Endothelial cell of umbilical vein (primary cell): ENCODE data around the gene DNAH9. TPM values are rescaled to one million over a fixed set of nuclear protein-coding genes. Genes with fewer than 3 reads are reported as not detected.

Experiments
- BruUV-seq: library from RNA; stranded (reverse); fragments of 400-500 nt; replicated peaks from 2 replicates; lab custom pipeline; 2021; lab: Mats Ljungman, UMichigan
- CTCF ChIA-PET: fragments of 300-600, 350-600 bp; sonication (Branson Sonifier 250); formaldehyde crosslinking; loops from one replicate; lab custom pipeline; 2021; ENCODE audit warnings: antibody characterized with exemption, inconsistent platforms; lab: Charles Lee
- POLR2A ChIA-PET: fragments of 300-600, 350-600 bp; sonication (Branson Sonifier 250); formaldehyde crosslinking; loops from one replicate; lab custom pipeline; 2021; ENCODE audit warnings: antibody characterized with exemption, inconsistent platforms; lab: Charles Lee
- DNase-seq: peaks from one replicate; pipeline ENCODE4 v3.0.0-alpha.2; 2011; ENCODE audit warnings: low read depth, low spot score
- FAIRE-seq: peaks from 2 replicates; lab custom pipeline; 2011; peaks lifted over from hg19 to GRCh38; lab: Jason Lieb, UNC
- H2AFZ ChIP-seq: 2 replicates; pipeline ENCODE4 v1.6.0; 2012; ENCODE audit warnings: low read depth, low read length, control low read depth, inconsistent platforms
- H3K27ac ChIP-seq: 2 replicates; pipeline ENCODE4 v1.5.1; 2011; ENCODE audit warnings: low read depth, mild to moderate bottlenecking, control low read depth, low read length, moderate library complexity; ENCODE audit not compliant: insufficient read depth
- H3K27me3 ChIP-seq, 2 experiments: 2 replicates each; pipeline versions ENCODE4 v1.6.0 to v1.6.1; 2011; ENCODE audit warnings: low read length in 2 of 2, mixed read lengths in 1 of 2; ENCODE audit not compliant: control insufficient read depth in 2 of 2, insufficient read depth in 2 of 2
- H3K36me3 ChIP-seq, 2 experiments: 2 replicates in 1 of 2; 3 replicates in 1 of 2; pipeline ENCODE4 v1.5.1; 2011; ENCODE audit warnings: low read length in 2 of 2, mild to moderate bottlenecking in 1 of 2, moderate library complexity in 1 of 2; ENCODE audit not compliant: control insufficient read depth in 2 of 2, insufficient read depth in 2 of 2; ENCODE audit errors: extremely low read depth in 1 of 2
- H3K4me1 ChIP-seq: 3 replicates; pipeline ENCODE4 v1.5.1; 2011; ENCODE audit warnings: mild to moderate bottlenecking, low read length; ENCODE audit not compliant: control insufficient read depth, insufficient read depth; ENCODE audit errors: extremely low read depth
- H3K4me2 ChIP-seq: 2 replicates; pipeline ENCODE4 v1.6.1; 2011; ENCODE audit warnings: low read length, control low read depth, mixed read lengths; ENCODE audit not compliant: insufficient read depth
- H3K4me3 ChIP-seq, 3 experiments: fragments of 200-600 bp in 1 of 3; sonication (generic), shearing (Covaris generic) in 1 of 3; replicated peaks in 1 of 3; 2 replicates each; pipeline ENCODE4 v1.5.1; 2011 to 2016; ENCODE audit warnings: control low read depth in 3 of 3, low read length in 3 of 3, mild to moderate bottlenecking in 2 of 3, inconsistent platforms in 1 of 3, low read depth in 1 of 3, moderate library complexity in 1 of 3; ENCODE audit not compliant: insufficient read depth in 1 of 3
- H3K79me2 ChIP-seq: 2 replicates; pipeline ENCODE4 v1.6.0; 2012; ENCODE audit warnings: low read length, inconsistent platforms; ENCODE audit not compliant: control insufficient read depth, insufficient read depth
- H3K9ac ChIP-seq: replicated peaks from 2 replicates; pipeline ENCODE3; 2011; ENCODE audit warnings: low read length, control low read depth; ENCODE audit not compliant: insufficient read depth; ENCODE audit errors: extremely low read depth
- H3K9me1 ChIP-seq: replicated peaks from 3 replicates; pipeline ENCODE4 v1.6.0; 2011; ENCODE audit warnings: mild to moderate bottlenecking, low read length; ENCODE audit not compliant: control insufficient read depth, insufficient read depth; ENCODE audit errors: extremely low read depth
- H3K9me3 ChIP-seq: replicated peaks from 2 replicates; pipeline ENCODE4 v1.5.1; 2012; ENCODE audit warnings: low read length, inconsistent platforms; ENCODE audit not compliant: control insufficient read depth, insufficient read depth
- H4K20me1 ChIP-seq: replicated peaks from 2 replicates; pipeline ENCODE3; 2011; ENCODE audit warnings: mild to moderate bottlenecking, low read length; ENCODE audit not compliant: control insufficient read depth, insufficient read depth; ENCODE audit errors: extremely low read depth
- CTCF ChIP-seq, 2 donors: IDR thresholded peaks; 1 replicate in 1 of 2; 2 replicates in 1 of 2; pipeline ENCODE4 v1.5.1; 2011; ENCODE audit warnings: low read length in 2 of 2, mild to moderate bottlenecking in 2 of 2, moderate library complexity in 2 of 2, control low read depth in 1 of 2, inconsistent platforms in 1 of 2, low read depth in 1 of 2; ENCODE audit not compliant: insufficient read depth in 1 of 2; ENCODE audit errors: extremely low read depth in 1 of 2
- EZH2 ChIP-seq: IDR thresholded peaks from 2 replicates; pipeline ENCODE4 v1.6.1; 2012; ENCODE audit warnings: borderline replicate concordance, low read depth, mild to moderate bottlenecking, moderate library complexity, low read length, inconsistent platforms; ENCODE audit not compliant: severe bottlenecking
- FOS ChIP-seq: IDR thresholded peaks from 2 replicates; pipeline ENCODE4 v1.6.1; 2011; ENCODE audit warnings: mild to moderate bottlenecking, low read length, moderate library complexity, borderline replicate concordance; ENCODE audit not compliant: insufficient read depth
- GATA2 ChIP-seq: IDR thresholded peaks from 2 replicates; pipeline ENCODE4 v1.7.0; 2011; ENCODE audit warnings: low read depth, mild to moderate bottlenecking, moderate library complexity, mixed read lengths, low read length; ENCODE audit not compliant: insufficient read length, insufficient read depth
- JUN ChIP-seq: IDR thresholded peaks from 2 replicates; pipeline ENCODE4 v1.6.1; 2011; ENCODE audit warnings: borderline replicate concordance, low read depth; ENCODE audit not compliant: insufficient read length, insufficient read depth
- MAX ChIP-seq: IDR thresholded peaks from 2 replicates; pipeline ENCODE4 v1.6.1; 2011; ENCODE audit not compliant: insufficient read depth, insufficient read length
- MYC ChIP-seq: IDR thresholded peaks from one replicate; pipeline ENCODE4 v1.6.1; 2011; ENCODE audit warnings: mild to moderate bottlenecking, low read depth, low read length
- POLR2A ChIP-seq: IDR thresholded peaks from 2 replicates; pipeline ENCODE4 v1.6.1; 2012; ENCODE audit warnings: low read depth, mild to moderate bottlenecking, control low read depth, low read length
- POLR2AphosphoS5 ChIP-seq: IDR thresholded peaks from 2 replicates; pipeline ENCODE4 v1.6.1; 2012; ENCODE audit warnings: low read depth, mild to moderate bottlenecking, control low read depth, low read length, moderate library complexity; ENCODE audit not compliant: insufficient read depth
- dilution Hi-C: fragments of 300-500 bp; cut with MboI; formaldehyde crosslinking; loops from one replicate; pipeline ENCODE4 v1.15.0; 2019; ENCODE audit warnings: low sequenced_read_pairs; ENCODE audit not compliant: extremely low pct_ligation_motif_present
- intact Hi-C: fragments of 100-400 bp; cut with micrococcal nuclease; formaldehyde crosslinking; loops from one replicate; pipeline ENCODE4 v1.10.0; 2022
- polyA plus RNA-seq, 4 experiments: library from polyadenylated mRNA; depleted of rRNA in 3 of 4; stranded (reverse) in 3 of 4; unstranded in 1 of 4; fragments of >200 nt; gene quantifications; 2 replicates each; pipeline versions ENCODE4 v1.2.1 to v1.2.3, GENCODE V29; 2011 to 2012; ENCODE audit warnings: missing spikeins in 1 of 4
- total RNA-seq: library from RNA; stranded (reverse); gene quantifications from 2 replicates; pipeline ENCODE4 v1.2.3, GENCODE V29; 2021

Gene DNAH9
- total and polyA plus RNA-seq, 2 donors (not counting 3 experiments of a cell fraction or from before 2014, with no cell fraction given) = not detected

DNA sequence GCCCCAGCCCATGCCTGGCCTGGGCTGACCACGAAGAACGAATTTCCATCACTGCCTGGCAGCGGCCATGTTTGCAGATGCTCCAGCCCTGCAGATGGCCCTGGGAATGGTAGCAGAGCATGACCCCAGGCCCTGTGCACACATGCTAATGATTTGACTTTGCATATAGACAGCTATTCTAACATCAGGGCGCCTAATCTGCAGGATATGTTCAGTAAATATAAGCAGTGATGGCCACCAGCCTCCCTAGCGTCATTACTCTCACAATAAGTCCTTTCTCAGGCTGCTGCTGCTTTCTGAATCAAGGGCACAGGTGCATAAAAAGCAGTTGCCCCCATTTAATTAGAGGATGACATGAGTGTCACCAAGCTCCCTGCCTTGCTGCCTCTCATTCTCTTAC lies 24.2 kb downstream of the DNAH9 start:
- Histone ChIP-seq H3K9me3 (no peaks in the 10 kb centered on the region), H3K27ac (no peak overlapping the region), H2AFZ (no peak overlapping the region), H3K4me2 (no peak overlapping the region), H3K27me3 (no peaks in the 10 kb centered on the region), H3K9me1 (no peaks in the 10 kb centered on the region), H3K79me2 (no peaks in the 10 kb centered on the region), H3K4me3 (no peak overlapping the region), H3K9ac (no peak overlapping the region), H3K4me1 (no peaks in the 10 kb centered on the region), H4K20me1 (no peaks in the 10 kb centered on the region), H3K36me3 (no peaks in the 10 kb centered on the region)
- dilution Hi-C loops (no loop called here), intact Hi-C loops (no loop called here)
- FAIRE-seq = no peak
- TF ChIP-seq GATA2 = no peak
- no peak for TF ChIP-seq MAX
- POLR2A ChIA-PET = no interaction called here
- CTCF ChIA-PET = no interaction called here
- BruUV-seq = no TSS peak
- no peak for DNase-seq

DNA sequence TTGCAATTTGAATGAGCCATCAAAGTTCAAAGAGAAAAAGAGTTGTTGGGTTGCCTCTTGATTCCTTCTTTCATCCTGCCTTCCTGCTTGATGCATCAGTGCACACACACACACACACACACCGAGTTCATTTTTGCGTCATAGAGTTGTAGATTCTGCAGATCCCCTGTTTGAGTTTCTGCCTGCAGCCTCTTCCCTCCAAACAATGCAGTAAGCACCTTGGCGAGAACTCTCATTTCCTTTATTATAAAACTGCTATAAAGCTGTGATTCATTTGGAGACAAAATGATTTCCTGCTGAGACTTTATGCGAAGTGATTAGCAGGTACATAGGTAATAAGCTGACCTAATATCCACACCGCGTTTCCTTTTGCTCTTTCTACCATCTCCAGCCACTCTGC lies 26.7 kb downstream of the DNAH9 start:
- BruUV-seq = no TSS peak
- H3K27ac ChIP-seq = no peak overlapping the region
- H3K9me1 ChIP-seq = no peaks in the 10 kb centered on the region
- DNase-seq = no peak
- dilution Hi-C loops (no loop called here), intact Hi-C loops (no loop called here)
- no peaks in the 10 kb centered on the region for H3K4me1 ChIP-seq
- no peak overlapping the region for H3K4me2 ChIP-seq
- no peaks in the 10 kb centered on the region for H3K27me3 ChIP-seq
- no peak overlapping the region for H3K9ac ChIP-seq
- H4K20me1 ChIP-seq = no peaks in the 10 kb centered on the region
- H3K79me2 ChIP-seq = no peaks in the 10 kb centered on the region
- CTCF ChIA-PET = no interaction called here
- H2AFZ ChIP-seq = no peak overlapping the region
- TF ChIP-seq GATA2 (no peak), CTCF (IDR thresholded peaks at IDR 0.05; ENCODE audit: extremely low read depth in 1 of 2, insufficient read depth in 1 of 2, low read depth in 1 of 2, low read length in 2 of 2) (no peak), JUN (no peak), POLR2AphosphoS5 (no peak), EZH2 (no peak), POLR2A (no peak), MAX (no peak), MYC (no peak), FOS (no peak)
- POLR2A ChIA-PET = no interaction called here
- FAIRE-seq = no peak
- H3K36me3 ChIP-seq = no peaks in the 10 kb centered on the region
- peaks cover 4% of the 10 kb centered on the region for H3K9me3 ChIP-seq
- no peak overlapping the region for H3K4me3 ChIP-seq
